ENCODE data around the gene ANO2. TPM values are rescaled to one million over a fixed set of nuclear protein-coding genes. Genes with fewer than 3 reads are reported as not detected.

The ANO2 gene
- total and polyA plus RNA-seq, 2 experiments from 2014 or later = 2.3 to 4.6 TPM

- Histone ChIP-seq H2AFZ (no peak overlapping the region), H4K20me1 (replicated peaks; ENCODE audit: insufficient read depth) (no peaks in the 10 kb centered on the region), H3K4me2 (no peak overlapping the region), H3K4me3 (no peak overlapping the region), H3K27me3 (ENCODE audit: insufficient read depth) (no peaks in the 10 kb centered on the region), H3K4me1 (ENCODE audit: insufficient read depth) (no peaks in the 10 kb centered on the region), H3K36me3 (ENCODE audit: insufficient read depth) (no peaks in the 10 kb centered on the region), H3K27ac (ENCODE audit: low read depth) (no peak overlapping the region), H3K79me2 (replicated peaks; ENCODE audit: insufficient read depth) (no peaks in the 10 kb centered on the region), H3K9me2 (ENCODE audit: insufficient read depth) (no peaks in the 10 kb centered on the region), H3F3A (replicated peaks; ENCODE audit: low read depth) (no peaks in the 10 kb centered on the region)
- Mint-ChIP-seq H3K27me3 (ENCODE audit: insufficient read depth, low read depth, poor library complexity) (peaks cover 6% of the 10 kb centered on the region), H3K9me3 (no peaks in the 10 kb centered on the region), H3K27ac (no peak overlapping the region), H3K4me3 (no peak overlapping the region), H3K36me3 (ENCODE audit: low read depth) (peaks cover 5% of the 10 kb centered on the region; the same call in 2 of the 3 replicates), H3K4me1 (peaks cover 8% of the 10 kb centered on the region)
- no peak for TF ChIP-seq EZH2 (IDR thresholded peaks at IDR 0.05; ENCODE audit: low read depth, unreplicated experiment)
- TF ChIP-seq ETS1 (IDR thresholded peaks at IDR 0.05) = no peak
- no peak for TF ChIP-seq ZNF114 (CRISPR knock-in tag; IDR thresholded peaks at IDR 0.05)
- no peak for TF ChIP-seq STAT1 (IDR thresholded peaks at IDR 0.05; ENCODE audit: unreplicated experiment)
- no peak for TF ChIP-seq JUNB (IDR thresholded peaks at IDR 0.05; ENCODE audit: unreplicated experiment)
- no peak for TF ChIP-seq CTCF (conservative IDR thresholded peaks at IDR 0.05; ENCODE audit: low read depth in 2 of 2)
- TF ChIP-seq CREB1 (CRISPR knock-in tag; IDR thresholded peaks at IDR 0.05; ENCODE audit: low read depth) = no peak
- TF ChIP-seq REST (IDR thresholded peaks at IDR 0.05; ENCODE audit: unreplicated experiment) = no peak
- TF ChIP-seq ZNF462 (CRISPR knock-in tag; IDR thresholded peaks at IDR 0.05) = no peak
- no peak for TF ChIP-seq NANOG (IDR thresholded peaks at IDR 0.05; ENCODE audit: borderline replicate concordance)
- TF ChIP-seq EZH2phosphoT487 (IDR thresholded peaks at IDR 0.05; ENCODE audit: unreplicated experiment) = no peak
- TF ChIP-seq ZNF331 (CRISPR knock-in tag; IDR thresholded peaks at IDR 0.05; ENCODE audit: low read depth) = no peak
- no peak for TF ChIP-seq POLR2AphosphoS5 (IDR thresholded peaks at IDR 0.05; ENCODE audit: low read depth)
- no peak for ATAC-seq
- no peak for DNase-seq (ENCODE audit: low spot score)
Measured at GRCh38 chr12:5921027-5921909, 23.8 kb downstream of the ANO2 start.

All from GM23338 (cell line).